ENCODE results near the gene BCAN.

GRCh38 chr1:156647351-156647750 lies 5.4 kb downstream of the BCAN start:
- no peak for TF ChIP-seq CTCF (IDR thresholded peaks at IDR 0.05)
- TF ChIP-seq POLR2A (IDR thresholded peaks at IDR 0.05) = no peak
